ENCODE results near the gene DCDC2. TPM values are rescaled to one million over a fixed set of nuclear protein-coding genes. Genes with fewer than 3 reads are reported as not detected.

DCDC2 gene
- total and polyA plus RNA-seq, 2 donors (not counting 1 experiment from before 2014, with no cell fraction given): not detected

GRCh38 chr6:24229696-24230405, 128.0 kb downstream of the DCDC2 start:
- no peaks in the 10 kb centered on the region for H3K79me2 ChIP-seq (ENCODE audit: control insufficient read depth, insufficient read depth, low read length)
- peaks cover 0 to 7% (median 0%) of the 10 kb centered on the region in 4 experiments for H3K27me3 ChIP-seq (replicated peaks in 1 of 4; ENCODE audit: control extremely low read depth in 1 of 4, control insufficient read depth in 3 of 4, insufficient read depth in 4 of 4, low read length in 3 of 4)
- H3K4me3 ChIP-seq (ENCODE audit: control extremely low read depth in 1 of 5, extremely low read depth in 1 of 5, insufficient read depth in 1 of 5, low read depth in 2 of 5, low read length in 4 of 5): no peak overlapping the region
- DNase-seq (no peak), ATAC-seq (ENCODE audit: low read depth) (no peak)
- no peak overlapping the region for H3K9ac ChIP-seq (ENCODE audit: low read length)
- H3K27ac ChIP-seq (ENCODE audit: low read length in 2 of 2): no peak overlapping the region
- H3K36me3 ChIP-seq (replicated peaks in 1 of 2; ENCODE audit: control extremely low read depth in 1 of 2, control insufficient read depth in 1 of 2, extremely low read depth in 1 of 2, insufficient read depth in 2 of 2, low read length in 1 of 2): no peaks in the 10 kb centered on the region
- H2AFZ ChIP-seq (ENCODE audit: insufficient read depth, low read depth, low read length, poor library complexity, severe bottlenecking): no peak overlapping the region
- no peaks in the 10 kb centered on the region for H3K9me3 ChIP-seq (ENCODE audit: control extremely low read depth in 1 of 3, control insufficient read depth in 2 of 3, insufficient read depth in 1 of 3, low read length in 2 of 3)
- H3K27ac Mint-ChIP-seq: no peak overlapping the region
- H3K4me1 ChIP-seq (ENCODE audit: control insufficient read depth in 2 of 2, insufficient read depth in 2 of 2, low read length in 2 of 2): no peaks in the 10 kb centered on the region
- H3K4me1 Mint-ChIP-seq: no peaks in the 10 kb centered on the region
- no peak overlapping the region for H3K4me2 ChIP-seq (replicated peaks; ENCODE audit: low read depth, low read length, poor library complexity, severe bottlenecking)
- H3K27me3 Mint-ChIP-seq: peaks cover 40% of the 10 kb centered on the region
- H3K4me3 Mint-ChIP-seq: no peak overlapping the region
- WGBS (ENCODE audit: insufficient coverage): 0% methylated on average over 1 of the region's 3 CpGs
- H4K20me1 ChIP-seq (ENCODE audit: control insufficient read depth, insufficient read depth, low read length, poor library complexity, severe bottlenecking): no peaks in the 10 kb centered on the region
- TF ChIP-seq EZH2 (IDR thresholded peaks at IDR 0.05; ENCODE audit: borderline replicate concordance, insufficient read depth, low read depth, low read length, poor library complexity, severe bottlenecking) (no peak), CTCF (IDR thresholded peaks at IDR 0.05) (no peak)
- intact Hi-C loops (cut with micrococcal nuclease): no loop called here
- ChIA-PET POLR2A (no interaction called here), CTCF (no interaction called here)
- H3K9me3 Mint-ChIP-seq (ENCODE audit: insufficient read depth): no peaks in the 10 kb centered on the region

- Histone ChIP-seq H3K27me3 (replicated peaks in 1 of 4; ENCODE audit: control extremely low read depth in 1 of 4, control insufficient read depth in 3 of 4, insufficient read depth in 4 of 4, low read length in 3 of 4) (peaks cover 0 to 7% (median 0%) of the 10 kb centered on the region in 4 experiments), H4K20me1 (ENCODE audit: control insufficient read depth, insufficient read depth, low read length, poor library complexity, severe bottlenecking) (no peaks in the 10 kb centered on the region), H3K36me3 (replicated peaks in 1 of 2; ENCODE audit: control extremely low read depth in 1 of 2, control insufficient read depth in 1 of 2, extremely low read depth in 1 of 2, insufficient read depth in 2 of 2, low read length in 1 of 2) (no peaks in the 10 kb centered on the region), H2AFZ (ENCODE audit: insufficient read depth, low read depth, low read length, poor library complexity, severe bottlenecking) (no peak overlapping the region), H3K4me3 (ENCODE audit: control extremely low read depth in 1 of 5, extremely low read depth in 1 of 5, insufficient read depth in 1 of 5, low read depth in 2 of 5, low read length in 4 of 5) (no peak overlapping the region), H3K4me2 (replicated peaks; ENCODE audit: low read depth, low read length, poor library complexity, severe bottlenecking) (no peak overlapping the region), H3K9ac (ENCODE audit: low read length) (no peak overlapping the region), H3K9me3 (ENCODE audit: control extremely low read depth in 1 of 3, control insufficient read depth in 2 of 3, insufficient read depth in 1 of 3, low read length in 2 of 3) (no peaks in the 10 kb centered on the region), H3K79me2 (ENCODE audit: control insufficient read depth, insufficient read depth, low read length) (no peaks in the 10 kb centered on the region), H3K4me1 (ENCODE audit: control insufficient read depth in 2 of 2, insufficient read depth in 2 of 2, low read length in 2 of 2) (no peaks in the 10 kb centered on the region), H3K27ac (ENCODE audit: low read length in 2 of 2) (no peak overlapping the region)
- CTCF ChIA-PET: no interaction called here
- no peak overlapping the region for H3K27ac Mint-ChIP-seq
- WGBS (ENCODE audit: insufficient coverage): 100% methylated on average over 1 of the region's 3 CpGs
- intact Hi-C loops (cut with micrococcal nuclease): no loop called here
- DNase-seq: no peak
- TF ChIP-seq EZH2 (IDR thresholded peaks at IDR 0.05; ENCODE audit: borderline replicate concordance, insufficient read depth, low read depth, low read length, poor library complexity, severe bottlenecking) (no peak), CTCF (IDR thresholded peaks at IDR 0.05) (no peak)
- no peaks in the 10 kb centered on the region for H3K4me1 Mint-ChIP-seq
- H3K27me3 Mint-ChIP-seq: peaks cover 35% of the 10 kb centered on the region
- no peak for ATAC-seq (ENCODE audit: low read depth)
- no peak overlapping the region for H3K4me3 Mint-ChIP-seq
- no peaks in the 10 kb centered on the region for H3K9me3 Mint-ChIP-seq (ENCODE audit: insufficient read depth)
- POLR2A ChIA-PET: no interaction called here
These were observed 129.1 kb downstream of the DCDC2 start for GRCh38 chr6:24228681-24229255.
